Purkinje cell (primary cell): ENCODE results near the gene ALDH1A3. TPM values are rescaled to one million over a fixed set of nuclear protein-coding genes. Genes with fewer than 3 reads are reported as not detected.

Source experiments
- polyA plus RNA-seq: library from polyadenylated mRNA; unstranded; fragments of >200 nt; fragmentation: Nextera tagmentation; gene quantifications from 2 replicates; pipeline ENCODE4 v1.2.1, GENCODE V29; 2014

Gene ALDH1A3
- 37.4 and 43.8 TPM in 2 replicates for polyA plus RNA-seq

GRCh38 chr15:100879464-100880138, at the start of gene ALDH1A3:
TSS of gene ALDH1A3 (plus strand) at chr15:100879831. CDS start at chr15:100879908, 77 bp downstream.

GRCh38 chr15:100918690-100919480, 39.3 kb downstream of the ALDH1A3 start, which contains the start of gene LRRK1:
TSS of gene LRRK1 (plus strand) at chr15:100919357. CDS start at chr15:100924633, 5,276 bp downstream.

Other genes with a start within 250 kb of the ALDH1A3 start
- gene LRRK1, start 39.5 kb downstream of the ALDH1A3 start, polyA plus RNA-seq = 0.67 and 1.1 TPM in 2 replicates